ENCODE measurements around the gene ARFIP1.

GRCh38 chr4:152748619-152749018 lies 31.1 kb upstream of the ARFIP1 start:
- TF ChIP-seq CTCF (IDR thresholded peaks at IDR 0.05) = no peak
- no peak for TF ChIP-seq EP300 (IDR thresholded peaks at IDR 0.05)
- no peak for TF ChIP-seq POLR2AphosphoS5 (IDR thresholded peaks at IDR 0.05)
